Loucy (cell line): ENCODE measurements around the gene BCL2L11.

Source experiments
- H2AFZ ChIP-seq: fragments of 200-600 bp; sonication (generic); 2 replicates; pipeline ENCODE4 v1.6.0; 2016; ENCODE audit warnings: antibody characterized with exemption, mild to moderate bottlenecking, low read length, moderate library complexity
- H3F3A ChIP-seq: fragments of 200-600 bp; 2 replicates; pipeline ENCODE4 v1.6.0; 2016; ENCODE audit warnings: antibody characterized with exemption, low read depth, mild to moderate bottlenecking
- H3K27me3 ChIP-seq: fragments of 200-600 bp; sonication (generic); 2 replicates; pipeline ENCODE4 v1.6.1; 2014; ENCODE audit warnings: low read length, mild to moderate bottlenecking; ENCODE audit not compliant: insufficient read depth, poor library complexity, severe bottlenecking
- H3K36me3 ChIP-seq: fragments of 200-600 bp; sonication (generic); 2 replicates; pipeline ENCODE4 v1.6.1; 2016; ENCODE audit warnings: low read length; ENCODE audit not compliant: insufficient read depth
- H3K4me1 ChIP-seq: fragments of 200-600 bp; sonication (generic); 2 replicates; pipeline ENCODE4 v1.5.1; 2014; ENCODE audit warnings: low read length, mild to moderate bottlenecking; ENCODE audit not compliant: insufficient read depth, poor library complexity, severe bottlenecking
- H3K4me2 ChIP-seq: fragments of 200-600 bp; sonication (generic); 2 replicates; pipeline ENCODE4 v1.6.0; 2014; ENCODE audit warnings: antibody characterized with exemption, low read length, low read depth, mild to moderate bottlenecking; ENCODE audit not compliant: poor library complexity, severe bottlenecking
- H3K4me3 ChIP-seq: fragments of 200-600 bp; sonication (generic); 2 replicates; pipeline ENCODE4 v1.5.1; 2014; ENCODE audit warnings: low read length, mild to moderate bottlenecking, mixed read lengths; ENCODE audit not compliant: poor library complexity, severe bottlenecking
- H3K79me2 ChIP-seq: fragments of 200-600 bp; sonication (generic); 2 replicates; pipeline ENCODE4 v1.6.1; 2014; ENCODE audit warnings: low read length; ENCODE audit not compliant: insufficient read depth
- H3K9ac ChIP-seq: fragments of 200-600 bp; sonication (generic); 2 replicates; pipeline ENCODE4 v1.6.0; 2014; ENCODE audit warnings: mild to moderate bottlenecking, low read depth, low read length, moderate library complexity; ENCODE audit not compliant: poor library complexity, severe bottlenecking
- H3K9me2 ChIP-seq: fragments of 200-600 bp; sonication (generic); replicated peaks from 2 replicates; pipeline ENCODE4 v1.6.1; 2016; ENCODE audit warnings: low read depth, low read length, mixed read lengths
- H3K9me3 ChIP-seq: fragments of 200-600 bp; sonication (generic); 2 replicates; pipeline ENCODE4 v1.6.1; 2014; ENCODE audit warnings: mild to moderate bottlenecking, antibody characterized with exemption, low read length, low read depth; ENCODE audit not compliant: insufficient read depth
- H4K20me1 ChIP-seq: fragments of 200-600 bp; sonication (generic); 2 replicates; pipeline ENCODE4 v1.6.0; 2014; ENCODE audit warnings: antibody characterized with exemption, low read length, mild to moderate bottlenecking; ENCODE audit not compliant: insufficient read depth, poor library complexity, severe bottlenecking
- EZH2phosphoT487 ChIP-seq: fragments of 200-600 bp; IDR thresholded peaks from 2 replicates; pipeline ENCODE4 v1.6.1; 2018; ENCODE audit warnings: antibody characterized with exemption, mild to moderate bottlenecking, moderate library complexity, borderline replicate concordance
- TF ChIP-seq, protein P1 (sequence below): fragments of 200-600 bp; sonication (generic); conservative IDR thresholded peaks from 2 replicates; pipeline ENCODE4 v1.5.1; 2014; ENCODE audit warnings: mild to moderate bottlenecking, antibody characterized with exemption, low read length

The BCL2L11 gene

DNA sequence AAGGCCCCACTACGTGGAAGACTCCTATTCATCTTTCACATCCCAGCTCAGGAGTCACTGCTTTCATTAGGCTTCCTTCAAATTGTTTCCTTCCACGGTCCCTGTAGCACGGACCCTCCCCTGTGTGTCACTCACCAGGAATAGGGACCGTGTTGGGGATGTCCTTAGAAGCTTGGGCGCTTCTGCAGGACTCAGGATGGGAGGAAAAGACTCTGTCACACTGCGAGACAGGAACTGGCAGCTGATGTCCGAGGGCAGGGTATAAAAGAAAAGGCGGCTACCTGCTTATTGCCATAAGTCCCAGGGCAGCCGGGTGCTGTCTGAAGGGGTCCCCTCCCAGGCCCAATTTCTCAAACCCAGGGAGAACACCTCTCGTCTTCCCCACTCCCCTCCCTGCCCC lies 79.1 kb downstream of the BCL2L11 start:
- H3K27me3 ChIP-seq = no peaks in the 10 kb centered on the region

DNA sequence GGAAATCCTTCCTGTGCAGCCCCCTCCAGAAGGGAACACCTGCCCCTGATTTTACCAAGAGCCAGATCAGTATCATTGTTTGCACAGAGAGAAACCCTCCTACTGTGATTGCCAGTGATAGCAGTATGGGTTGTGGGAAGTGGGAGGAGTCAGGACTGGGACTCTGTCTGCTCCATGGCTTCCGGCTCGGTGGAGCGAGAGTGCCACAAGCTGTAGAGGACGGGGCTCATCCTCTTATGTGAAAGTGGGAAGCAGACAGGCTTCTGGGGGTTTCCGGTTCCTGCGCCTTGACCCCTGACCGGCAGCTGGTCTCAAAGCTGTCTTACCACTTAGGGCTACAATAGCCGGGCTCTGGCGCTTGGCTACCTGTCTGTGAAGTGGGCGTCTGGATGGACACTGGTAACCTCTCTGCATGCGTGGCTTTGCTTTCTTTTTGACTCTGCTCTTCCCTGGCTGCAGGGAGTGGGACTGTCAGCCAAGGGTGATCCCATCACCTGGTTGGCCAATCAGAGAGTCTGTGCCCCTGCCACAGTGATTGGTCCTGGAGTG lies 79.7 kb downstream of the BCL2L11 start:
- no peaks in the 10 kb centered on the region for H3K9me2 ChIP-seq
- H3K79me2 ChIP-seq = no peaks in the 10 kb centered on the region
- H3K9me3 ChIP-seq = no peaks in the 10 kb centered on the region
- H4K20me1 ChIP-seq = no peaks in the 10 kb centered on the region
- H3K4me2 ChIP-seq = no peak overlapping the region
- no peak overlapping the region for H3K4me3 ChIP-seq
- no peaks in the 10 kb centered on the region for H3K4me1 ChIP-seq
- H3K36me3 ChIP-seq = no peaks in the 10 kb centered on the region
- H3F3A ChIP-seq = no peaks in the 10 kb centered on the region
- H2AFZ ChIP-seq = no peak overlapping the region
- H3K9ac ChIP-seq = no peak overlapping the region
- no peaks in the 10 kb centered on the region for H3K27me3 ChIP-seq
- TF ChIP-seq EZH2phosphoT487 = no peak
- TF ChIP-seq, protein P1, sequence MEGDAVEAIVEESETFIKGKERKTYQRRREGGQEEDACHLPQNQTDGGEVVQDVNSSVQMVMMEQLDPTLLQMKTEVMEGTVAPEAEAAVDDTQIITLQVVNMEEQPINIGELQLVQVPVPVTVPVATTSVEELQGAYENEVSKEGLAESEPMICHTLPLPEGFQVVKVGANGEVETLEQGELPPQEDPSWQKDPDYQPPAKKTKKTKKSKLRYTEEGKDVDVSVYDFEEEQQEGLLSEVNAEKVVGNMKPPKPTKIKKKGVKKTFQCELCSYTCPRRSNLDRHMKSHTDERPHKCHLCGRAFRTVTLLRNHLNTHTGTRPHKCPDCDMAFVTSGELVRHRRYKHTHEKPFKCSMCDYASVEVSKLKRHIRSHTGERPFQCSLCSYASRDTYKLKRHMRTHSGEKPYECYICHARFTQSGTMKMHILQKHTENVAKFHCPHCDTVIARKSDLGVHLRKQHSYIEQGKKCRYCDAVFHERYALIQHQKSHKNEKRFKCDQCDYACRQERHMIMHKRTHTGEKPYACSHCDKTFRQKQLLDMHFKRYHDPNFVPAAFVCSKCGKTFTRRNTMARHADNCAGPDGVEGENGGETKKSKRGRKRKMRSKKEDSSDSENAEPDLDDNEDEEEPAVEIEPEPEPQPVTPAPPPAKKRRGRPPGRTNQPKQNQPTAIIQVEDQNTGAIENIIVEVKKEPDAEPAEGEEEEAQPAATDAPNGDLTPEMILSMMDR = no peak

More for the DNA sequence above, 79.1 kb downstream of the BCL2L11 start:
- Histone ChIP-seq H4K20me1 (no peaks in the 10 kb centered on the region), H2AFZ (no peak overlapping the region), H3F3A (no peaks in the 10 kb centered on the region), H3K79me2 (no peaks in the 10 kb centered on the region), H3K36me3 (no peaks in the 10 kb centered on the region), H3K9me2 (no peaks in the 10 kb centered on the region), H3K9me3 (no peaks in the 10 kb centered on the region), H3K4me1 (no peaks in the 10 kb centered on the region), H3K4me2 (no peak overlapping the region), H3K9ac (no peak overlapping the region), H3K4me3 (no peak overlapping the region)
- TF ChIP-seq EZH2phosphoT487 = no peak
- TF ChIP-seq, protein P1 = no peak

DNA sequence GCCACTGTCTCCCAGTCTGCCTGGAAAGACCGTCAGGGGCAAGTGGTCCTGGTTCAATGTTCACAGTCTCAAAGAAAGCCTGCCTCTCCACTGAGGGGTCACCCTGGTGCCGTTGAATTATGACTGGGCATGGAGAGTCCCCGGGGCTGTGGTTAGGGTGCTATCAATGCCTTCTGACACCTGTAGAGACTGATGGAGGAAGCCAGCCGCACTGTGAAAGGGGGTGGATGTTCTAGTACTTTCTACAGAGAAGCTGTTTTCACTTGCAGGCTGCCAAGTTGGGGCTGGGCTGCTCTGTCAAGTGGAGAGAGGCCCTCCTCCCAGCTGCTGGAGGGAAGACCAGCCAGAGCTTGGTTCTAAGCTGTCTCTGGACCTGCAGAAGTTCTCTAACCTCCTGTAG lies 80.5 kb downstream of the BCL2L11 start:
- TF ChIP-seq, protein P1 = no peak
- no peak for TF ChIP-seq EZH2phosphoT487
- H3K9me3 ChIP-seq = no peaks in the 10 kb centered on the region
- no peaks in the 10 kb centered on the region for H3K9me2 ChIP-seq
- no peaks in the 10 kb centered on the region for H3K36me3 ChIP-seq
- H4K20me1 ChIP-seq = no peaks in the 10 kb centered on the region
- H3K4me3 ChIP-seq = no peak overlapping the region
- H2AFZ ChIP-seq = no peak overlapping the region
- no peaks in the 10 kb centered on the region for H3F3A ChIP-seq
- H3K4me1 ChIP-seq = no peaks in the 10 kb centered on the region
- no peak overlapping the region for H3K4me2 ChIP-seq
- H3K27me3 ChIP-seq = no peaks in the 10 kb centered on the region
- H3K9ac ChIP-seq = no peak overlapping the region
- no peaks in the 10 kb centered on the region for H3K79me2 ChIP-seq
